ENCODE data around the gene AKR1D1. TPM values are rescaled to one million over a fixed set of nuclear protein-coding genes. Genes with fewer than 3 reads are reported as not detected.
A peak's percentile ranks its signal among the peaks of the same experiment; 100 is the strongest.

The AKR1D1 gene
- total and polyA plus RNA-seq, 2 of the 13 experiments (the other 11 are each of a cell fraction or from before 2014, with no cell fraction given), result 6.9 to 37.0 TPM

GRCh38 chr7:138151731-138152577 is 75.7 kb downstream of the AKR1D1 start (continued):
- TF ChIP-seq ZBTB25 (CRISPR knock-in tag; IDR thresholded peaks at IDR 0.05) (no peak; the same call in 1 of the 2 replicates), NFRKB (IDR thresholded peaks at IDR 0.05) (no peak), ZNF570 (CRISPR knock-in tag; IDR thresholded peaks at IDR 0.05; ENCODE audit: borderline replicate concordance) (no peak), ZHX1 (CRISPR knock-in tag; IDR thresholded peaks at IDR 0.05; ENCODE audit: low read depth) (no peak), FOXP4 (CRISPR knock-in tag; IDR thresholded peaks at IDR 0.05) (peak; percentile 82), ZNF850 (CRISPR knock-in tag; conservative IDR thresholded peaks at IDR 0.05) (no peak), ZNF142 (CRISPR knock-in tag; IDR thresholded peaks at IDR 0.05) (no peak), SRY (CRISPR knock-in tag; IDR thresholded peaks at IDR 0.05) (no peak; the same call in 1 of the 2 replicates), TOE1 (CRISPR knock-in tag; IDR thresholded peaks at IDR 0.05) (peak; percentile 61; the same call in 1 of the 2 replicates), RNF219 (CRISPR knock-in tag; IDR thresholded peaks at IDR 0.05) (no peak)

All from HepG2 (cell line).